Calu3 (cell line): Measurements from ENCODE around the gene RINL. TPM values are rescaled to one million over a fixed set of nuclear protein-coding genes. Genes with fewer than 3 reads are reported as not detected.

Source experiments
- BruUV-seq: library from RNA; stranded (reverse); fragments of 400-500 nt; replicated peaks from 2 replicates; lab custom pipeline; 2021; lab: Mats Ljungman, UMichigan
- CTCF ChIA-PET: fragments of 300-600 bp; sonication (Branson Sonifier 250); formaldehyde crosslinking; loops from one replicate; lab custom pipeline; 2022; ENCODE audit warnings: antibody characterized with exemption; lab: Charles Lee
- DNase-seq: peaks from one replicate; pipeline ENCODE4 v3.0.0; 2022
- H3K27ac Mint-ChIP-seq: one replicate; pipeline ENCODE4 v1.8.0; 2022; ENCODE audit warnings: mixed read lengths; ENCODE audit not compliant: unreplicated experiment
- H3K27me3 Mint-ChIP-seq: one replicate; pipeline ENCODE4 v1.8.0; 2022; ENCODE audit warnings: mixed read lengths; ENCODE audit not compliant: unreplicated experiment
- H3K36me3 Mint-ChIP-seq: one replicate; pipeline ENCODE4 v1.8.0; 2022; ENCODE audit warnings: mild to moderate bottlenecking, moderate library complexity, mixed read lengths; ENCODE audit not compliant: insufficient read depth, unreplicated experiment
- H3K4me1 Mint-ChIP-seq: one replicate; pipeline ENCODE4 v1.8.0; 2022; ENCODE audit warnings: mild to moderate bottlenecking, low read depth, mixed read lengths; ENCODE audit not compliant: unreplicated experiment
- H3K4me3 Mint-ChIP-seq: one replicate; pipeline ENCODE4 v1.8.0; 2022; ENCODE audit warnings: mild to moderate bottlenecking, low read depth, moderate library complexity, mixed read lengths; ENCODE audit not compliant: unreplicated experiment
- H3K9me3 Mint-ChIP-seq: one replicate; pipeline ENCODE4 v1.8.0; 2022; ENCODE audit warnings: low read depth, mixed read lengths; ENCODE audit not compliant: unreplicated experiment
- intact Hi-C: fragments of 100-400 bp; cut with micrococcal nuclease; formaldehyde crosslinking; loops from one replicate; pipeline ENCODE4 v1.10.0; 2022; ENCODE audit not compliant: unreplicated experiment
- total RNA-seq: library from RNA; stranded (reverse); gene quantifications from 2 replicates; pipeline ENCODE4 v1.2.3, GENCODE V29; 2022
- TF ChIP-seq, protein P1 (sequence below): fragments of 200-600 bp; IDR thresholded peaks from one replicate; pipeline ENCODE4 v1.8.0; 2022; ENCODE audit warnings: antibody characterized with exemption; ENCODE audit not compliant: unreplicated experiment

The RINL gene
- total RNA-seq, 1 experiment from 2014 or later: 4.1 TPM

DNA sequence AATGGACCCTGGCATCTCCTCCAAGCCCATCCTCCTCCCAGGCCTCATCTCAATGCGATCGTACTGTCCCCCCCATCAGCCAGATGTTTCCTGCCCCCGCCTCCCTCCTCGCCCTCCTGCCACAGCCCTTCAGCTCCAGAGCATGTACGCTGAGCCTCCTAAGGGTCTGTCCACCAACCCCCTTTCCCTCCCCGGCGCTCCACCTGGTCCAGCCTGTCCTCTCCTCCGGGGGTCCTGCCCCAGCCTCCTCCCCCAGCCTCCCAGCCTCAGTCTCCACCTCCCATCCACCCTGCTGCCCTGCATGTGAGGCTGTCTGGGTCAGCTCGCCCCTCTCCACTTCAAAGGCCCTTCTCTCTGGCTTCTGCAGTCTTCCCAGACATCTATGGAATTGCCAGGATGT, 16.9 kb upstream of the RINL start:
- DNase-seq: no peak
- intact Hi-C loops: no loop called here
- H3K27me3 Mint-ChIP-seq: no peaks in the 10 kb centered on the region
- CTCF ChIA-PET: no interaction called here
- peaks cover 12% of the 10 kb centered on the region for H3K4me1 Mint-ChIP-seq
- TF ChIP-seq, protein P1, sequence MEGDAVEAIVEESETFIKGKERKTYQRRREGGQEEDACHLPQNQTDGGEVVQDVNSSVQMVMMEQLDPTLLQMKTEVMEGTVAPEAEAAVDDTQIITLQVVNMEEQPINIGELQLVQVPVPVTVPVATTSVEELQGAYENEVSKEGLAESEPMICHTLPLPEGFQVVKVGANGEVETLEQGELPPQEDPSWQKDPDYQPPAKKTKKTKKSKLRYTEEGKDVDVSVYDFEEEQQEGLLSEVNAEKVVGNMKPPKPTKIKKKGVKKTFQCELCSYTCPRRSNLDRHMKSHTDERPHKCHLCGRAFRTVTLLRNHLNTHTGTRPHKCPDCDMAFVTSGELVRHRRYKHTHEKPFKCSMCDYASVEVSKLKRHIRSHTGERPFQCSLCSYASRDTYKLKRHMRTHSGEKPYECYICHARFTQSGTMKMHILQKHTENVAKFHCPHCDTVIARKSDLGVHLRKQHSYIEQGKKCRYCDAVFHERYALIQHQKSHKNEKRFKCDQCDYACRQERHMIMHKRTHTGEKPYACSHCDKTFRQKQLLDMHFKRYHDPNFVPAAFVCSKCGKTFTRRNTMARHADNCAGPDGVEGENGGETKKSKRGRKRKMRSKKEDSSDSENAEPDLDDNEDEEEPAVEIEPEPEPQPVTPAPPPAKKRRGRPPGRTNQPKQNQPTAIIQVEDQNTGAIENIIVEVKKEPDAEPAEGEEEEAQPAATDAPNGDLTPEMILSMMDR: no peak
- H3K36me3 Mint-ChIP-seq: peaks cover 25% of the 10 kb centered on the region
- H3K27ac Mint-ChIP-seq: no peak overlapping the region
- H3K9me3 Mint-ChIP-seq: no peaks in the 10 kb centered on the region
- no TSS peak for BruUV-seq
- H3K4me3 Mint-ChIP-seq: no peak overlapping the region

DNA sequence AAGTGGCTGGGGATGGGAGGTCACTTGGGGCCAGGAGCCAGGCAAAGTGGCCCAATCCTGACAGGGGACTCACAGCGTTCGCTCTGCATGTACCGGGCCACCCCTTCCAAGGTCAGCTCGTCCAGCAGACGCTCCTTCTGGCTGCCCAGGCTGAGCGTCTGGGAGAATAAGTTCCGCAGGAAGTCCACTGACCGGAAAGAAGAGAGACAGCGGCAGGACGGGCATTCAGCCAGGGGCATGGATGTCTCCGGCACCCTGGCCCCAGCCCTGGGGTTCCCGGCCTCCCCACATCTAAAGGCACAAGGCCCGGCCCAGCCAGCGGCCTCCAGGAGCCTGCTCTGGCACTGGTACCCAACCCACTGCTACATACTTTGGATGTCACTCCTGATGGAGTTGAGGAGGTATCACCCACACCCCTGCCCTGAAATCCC, 15.3 kb upstream of the RINL start:
- Mint-ChIP-seq H3K9me3 (no peaks in the 10 kb centered on the region), H3K4me3 (no peak overlapping the region), H3K27me3 (no peaks in the 10 kb centered on the region), H3K36me3 (peaks cover 10% of the 10 kb centered on the region), H3K27ac (no peak overlapping the region), H3K4me1 (peaks cover 4% of the 10 kb centered on the region)
- TF ChIP-seq, protein P1: no peak
- intact Hi-C loops: no loop called here
- no peak for DNase-seq
- CTCF ChIA-PET: no interaction called here
- no TSS peak for BruUV-seq

DNA sequence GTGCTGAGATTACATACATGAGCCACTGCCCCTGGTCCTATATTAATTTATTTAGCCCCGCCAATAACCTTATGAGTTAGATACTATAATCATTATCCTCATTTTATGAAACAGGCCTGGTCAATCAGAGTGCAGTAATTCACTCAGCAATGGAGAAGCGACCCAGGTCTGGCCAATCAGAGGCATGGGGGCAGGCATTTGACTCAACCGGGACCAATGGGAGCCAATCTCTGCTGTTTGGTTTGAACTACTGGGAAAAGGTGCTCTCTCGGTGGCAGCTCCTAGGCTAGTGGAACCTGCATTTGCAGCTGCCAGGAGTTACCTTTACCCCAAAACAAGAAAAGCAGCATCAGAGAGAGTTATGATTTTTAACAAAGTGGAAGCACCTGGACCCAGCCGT, 14.8 kb upstream of the RINL start:
- Mint-ChIP-seq H3K36me3 (peaks cover 10% of the 10 kb centered on the region), H3K4me1 (no peaks in the 10 kb centered on the region), H3K9me3 (no peaks in the 10 kb centered on the region), H3K27me3 (no peaks in the 10 kb centered on the region), H3K4me3 (no peak overlapping the region), H3K27ac (no peak overlapping the region)
- intact Hi-C loops: no loop called here
- CTCF ChIA-PET: no interaction called here
- DNase-seq: no peak
- BruUV-seq: no TSS peak
- TF ChIP-seq, protein P1: no peak

DNA sequence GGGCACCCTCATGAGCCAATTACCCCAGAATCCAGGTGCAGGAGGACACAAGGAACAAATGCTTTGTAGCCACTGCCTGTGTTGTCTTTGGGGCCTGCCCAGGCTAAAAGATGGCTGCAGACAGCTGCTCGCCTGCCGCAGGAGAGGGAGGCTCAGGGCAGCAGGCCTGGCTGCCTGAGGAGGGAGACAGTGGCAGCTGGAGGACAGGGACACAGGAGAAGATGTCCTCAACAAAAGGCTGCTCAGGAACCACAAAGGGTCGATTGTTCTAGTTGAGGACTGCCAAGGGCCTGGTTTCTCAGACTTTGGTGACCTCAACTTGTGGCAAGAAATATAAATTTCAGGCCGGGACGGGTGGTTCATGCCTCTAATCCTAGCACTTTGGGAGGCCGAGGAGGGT, 13.7 kb upstream of the RINL start:
- Mint-ChIP-seq H3K4me3 (no peak overlapping the region), H3K27ac (no peak overlapping the region), H3K36me3 (peaks cover 10% of the 10 kb centered on the region), H3K27me3 (no peaks in the 10 kb centered on the region), H3K9me3 (no peaks in the 10 kb centered on the region), H3K4me1 (no peaks in the 10 kb centered on the region)
- CTCF ChIA-PET: interaction anchor here (0.7 kb wide), 1 partner anchor 25 kb away, joined by 3 read pairs; no protein-coding TSS in a partner anchor
- no peak for DNase-seq
- TF ChIP-seq, protein P1: no peak
- BruUV-seq: no TSS peak
- intact Hi-C loops: no loop called here
